ENCODE measurements around the gene ROBO3. TPM values are rescaled to one million over a fixed set of nuclear protein-coding genes. Genes with fewer than 3 reads are reported as not detected.

Gene ROBO3
- total RNA-seq, 1 donor from 2014 or later: 27.4 TPM

DNA sequence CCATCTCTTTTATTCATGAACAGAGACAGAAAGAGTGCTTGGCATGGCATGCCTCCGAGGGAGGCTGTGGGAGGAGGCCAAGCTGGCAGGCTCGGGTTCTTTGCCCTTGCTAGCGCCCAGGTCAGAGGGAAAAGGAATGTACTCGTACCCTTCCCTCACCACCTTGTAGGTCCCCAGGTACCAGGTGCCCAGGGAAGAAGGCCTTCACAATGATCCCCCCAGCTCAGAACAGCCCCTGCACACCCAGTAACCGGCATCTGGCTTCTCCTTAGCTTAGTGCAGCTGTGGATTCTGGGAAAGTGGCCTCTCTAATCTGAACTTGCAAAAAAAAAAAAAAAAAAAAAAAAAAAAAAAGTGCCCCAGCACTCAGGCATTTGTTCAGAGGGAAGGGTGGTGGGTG is 55.1 kb downstream of the ROBO3 start:
- DNase-seq (ENCODE audit: low spot score): no peak

DNA sequence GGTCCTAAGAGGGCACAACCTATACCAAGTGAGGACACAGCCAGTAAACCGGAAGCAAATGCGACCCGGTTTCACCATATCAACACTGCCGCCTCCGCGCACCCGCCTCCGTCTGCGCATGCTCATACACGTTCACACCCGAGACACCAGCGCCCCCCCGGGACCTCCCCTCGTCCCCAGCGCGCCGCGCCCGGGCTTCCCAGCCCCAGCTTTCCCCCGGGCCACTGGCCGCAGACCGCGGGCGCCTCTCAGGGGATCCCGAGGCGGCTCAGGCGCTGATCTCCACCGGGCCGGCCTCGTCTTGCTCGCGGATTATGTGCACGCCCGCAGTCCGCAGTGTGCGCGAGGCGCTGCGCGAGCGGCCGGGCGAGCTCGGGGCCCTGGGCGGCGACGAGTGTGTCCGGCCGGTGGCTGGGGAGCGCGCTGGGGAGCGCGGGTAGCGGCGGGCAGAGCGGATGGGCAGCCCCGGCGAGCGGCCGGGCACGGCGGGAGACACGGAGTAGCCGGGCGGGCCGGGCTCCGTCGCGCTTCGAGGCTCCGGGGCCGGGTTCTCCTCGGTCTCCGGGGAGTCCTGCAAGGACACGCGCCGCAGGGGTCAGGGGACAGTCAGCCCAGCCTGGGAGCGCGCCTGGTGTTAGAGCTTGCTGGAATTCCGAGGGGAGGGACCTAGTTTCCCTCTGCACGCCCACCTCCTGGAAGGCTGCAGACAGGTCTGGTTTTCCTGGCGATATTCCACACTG is 55.8 kb downstream of the ROBO3 start:
- DNase-seq (ENCODE audit: low spot score): peak; percentile 73

DNA sequence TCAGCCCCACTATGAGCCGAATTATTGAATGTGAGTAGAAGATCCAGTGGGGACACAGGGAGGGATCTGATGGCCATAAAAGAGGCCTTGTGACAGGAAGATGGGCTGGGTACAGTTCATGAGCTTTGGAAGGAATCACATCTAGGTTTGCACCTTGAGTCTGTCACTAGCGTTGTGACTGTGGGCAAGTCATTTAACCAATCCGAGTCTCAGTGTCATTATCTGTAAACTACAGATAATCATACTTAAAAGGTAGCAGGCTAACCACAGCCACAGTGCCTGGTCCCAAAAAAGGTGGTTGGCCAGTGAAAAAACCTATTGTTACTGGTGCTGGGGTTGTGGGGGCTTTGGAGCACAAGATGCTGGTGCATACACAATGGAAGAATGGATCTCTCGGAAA is 57.6 kb downstream of the ROBO3 start:
- DNase-seq (ENCODE audit: low spot score): no peak

DNA sequence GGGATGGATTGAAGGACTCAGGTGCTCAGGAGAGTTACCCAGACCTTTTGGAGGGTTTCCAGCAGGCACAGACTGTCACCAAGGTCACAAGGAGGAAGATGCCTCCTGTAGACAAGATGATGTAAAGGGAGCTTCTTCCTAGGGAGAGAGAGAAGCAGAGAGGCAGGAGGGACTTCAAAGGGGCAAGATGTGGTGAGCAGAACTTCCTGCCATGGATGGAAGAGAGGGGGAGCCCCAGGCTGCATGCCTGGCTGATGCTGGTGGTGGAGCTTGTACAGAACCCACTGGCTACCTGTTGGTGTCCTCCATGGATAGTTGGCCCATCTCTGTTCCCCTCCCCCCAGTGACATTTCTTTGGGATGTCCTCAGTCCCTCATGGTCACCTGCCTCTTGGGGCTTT is 58.1 kb downstream of the ROBO3 start:
- DNase-seq (ENCODE audit: low spot score): no peak

DNA sequence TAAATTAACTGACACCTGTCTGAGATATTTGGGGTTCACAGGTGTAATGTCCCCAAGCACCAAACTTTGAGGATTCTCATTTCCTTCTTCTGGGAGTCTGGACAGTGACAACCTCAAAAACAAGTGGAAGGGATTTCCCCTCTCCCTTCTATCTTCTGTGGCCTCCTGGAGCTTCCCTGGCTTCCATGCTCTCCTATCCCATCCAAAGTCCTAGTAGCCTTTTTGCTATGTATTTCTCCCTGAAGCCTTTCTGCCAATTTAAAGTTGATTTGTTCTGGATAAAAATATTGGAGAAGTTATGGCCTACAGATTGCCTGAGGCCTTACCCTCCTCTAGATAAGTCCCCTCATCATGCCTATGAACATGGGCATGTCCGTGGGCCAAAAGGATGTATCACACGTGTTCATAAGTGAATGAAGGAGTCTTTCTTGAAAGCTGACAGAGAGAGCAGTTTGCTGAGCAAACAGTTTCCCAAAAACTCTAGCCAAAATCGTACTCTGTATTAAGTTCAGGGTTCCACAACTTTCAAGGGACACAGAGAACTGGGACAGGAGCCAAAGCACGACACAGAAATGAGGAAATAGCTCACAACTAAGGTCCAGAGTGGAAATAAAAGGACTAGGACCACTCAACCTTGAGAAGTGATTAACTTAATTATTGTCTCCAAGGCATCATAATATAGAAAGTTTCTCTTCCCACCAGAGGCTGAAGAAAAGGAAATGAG is 63.9 kb downstream of the ROBO3 start:
- DNase-seq (ENCODE audit: low spot score): no peak

DNA sequence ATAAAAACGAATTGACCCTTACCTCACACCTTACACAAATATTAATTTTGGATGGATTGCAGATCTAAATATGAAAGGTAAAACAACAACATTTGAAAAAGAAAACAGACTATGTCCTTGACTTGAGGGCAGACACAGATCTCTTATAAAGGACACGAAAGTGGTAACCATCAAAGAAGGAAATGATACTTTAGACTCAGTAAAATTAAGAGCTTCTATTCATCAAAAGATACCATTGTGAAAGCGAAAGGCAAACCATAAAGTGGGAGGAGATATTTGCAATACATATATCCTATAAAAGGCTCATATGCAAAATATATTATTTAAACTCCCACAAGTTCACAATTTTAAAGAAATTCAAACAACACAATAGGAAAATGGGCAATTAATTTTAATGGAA is 65.6 kb downstream of the ROBO3 start:
- no peak for DNase-seq (ENCODE audit: low spot score)

Other genes starting within 250 kb of the ROBO3 start
- 39.5 TPM for gene TBRG1, start 242.6 kb upstream of the ROBO3 start, total RNA-seq
- 38.8 TPM for gene SIAE, start 191.7 kb upstream of the ROBO3 start, total RNA-seq
- gene SPA17, start 191.5 kb upstream of the ROBO3 start, total RNA-seq: 6.3 TPM
- gene NRGN, start 125.5 kb upstream of the ROBO3 start, total RNA-seq: 6.1 TPM
- gene VSIG2, start 113.2 kb upstream of the ROBO3 start, total RNA-seq: 215 TPM
- gene ESAM, start 103.1 kb upstream of the ROBO3 start, total RNA-seq: 34.4 TPM
- gene MSANTD2, start 65.0 kb upstream of the ROBO3 start, total RNA-seq: 17.9 TPM
- gene ROBO4, start 32.4 kb downstream of the ROBO3 start, total RNA-seq: 16.8 TPM
- not detected for gene HEPN1, start 53.8 kb downstream of the ROBO3 start, total RNA-seq
- gene HEPACAM, start 70.6 kb downstream of the ROBO3 start, total RNA-seq: 0.68 TPM
- gene CCDC15, start 88.8 kb downstream of the ROBO3 start, total RNA-seq: 2.2 TPM
- 46.5 TPM for gene SLC37A2, start 197.9 kb downstream of the ROBO3 start, total RNA-seq
- 33.8 TPM for gene TMEM218, start 246.2 kb downstream of the ROBO3 start, total RNA-seq

Measured in ureter (tissue), 1 donor.